Muscle of leg (tissue), 11 donors: ENCODE results near the gene FLYWCH2. TPM values are rescaled to one million over a fixed set of nuclear protein-coding genes. Genes with fewer than 3 reads are reported as not detected.
A peak's percentile ranks its signal among the peaks of the same experiment; 100 is the strongest.

ENCODE experiments used
- DNase-seq: peaks from one replicate; pipeline ENCODE4 v3.0.0; 2013
- H3K27ac ChIP-seq: one replicate; pipeline ENCODE4 v1.5.1; 2013; ENCODE audit warnings: mild to moderate bottlenecking, low read length, control low read depth
- H3K27me3 ChIP-seq: one replicate; pipeline ENCODE4 v1.6.1; 2013; ENCODE audit warnings: low read length; ENCODE audit not compliant: control insufficient read depth, insufficient read depth
- H3K36me3 ChIP-seq: one replicate; pipeline ENCODE4 v1.6.1; 2013; ENCODE audit warnings: low read length; ENCODE audit not compliant: control insufficient read depth, insufficient read depth
- H3K4me1 ChIP-seq: one replicate; pipeline ENCODE4 v1.6.1; 2013; ENCODE audit warnings: low read length; ENCODE audit not compliant: control insufficient read depth, insufficient read depth
- H3K4me3 ChIP-seq: one replicate; pipeline ENCODE4 v1.5.1; 2013; ENCODE audit warnings: low read length, control low read depth
- H3K9me3 ChIP-seq: replicated peaks from 2 replicates; pipeline ENCODE4 v1.6.1; 2013; ENCODE audit warnings: low read depth, low read length; ENCODE audit not compliant: control insufficient read depth
- WGBS: methylation state at CpG from one replicate; pipeline ENCODE4 v1.1.5; 2013; ENCODE audit warnings: missing lambda C conversion rate; ENCODE audit not compliant: insufficient coverage; 5-methylcytosine and 5-hydroxymethylcytosine counted together
- polyA plus RNA-seq, 8 donors: library from polyadenylated mRNA; unstranded; fragments of 120-200 nt; gene quantifications; one replicate each; pipeline versions ENCODE4 v1.2.1 to v1.2.3, GENCODE V29; 2013; ENCODE audit warnings: inconsistent platforms in 1 of 8, low replicate concordance in 1 of 8; ENCODE audit not compliant: insufficient read length in 8 of 8, insufficient read depth in 1 of 8
- total RNA-seq: library from RNA; stranded (reverse); fragments of 120-200 nt; gene quantifications from one replicate; pipeline ENCODE4 v1.2.4, GENCODE V29; 2013

The FLYWCH2 gene
- total and polyA plus RNA-seq, 9 donors = 13.8 to 23.3 (median 21.5) TPM

DNA sequence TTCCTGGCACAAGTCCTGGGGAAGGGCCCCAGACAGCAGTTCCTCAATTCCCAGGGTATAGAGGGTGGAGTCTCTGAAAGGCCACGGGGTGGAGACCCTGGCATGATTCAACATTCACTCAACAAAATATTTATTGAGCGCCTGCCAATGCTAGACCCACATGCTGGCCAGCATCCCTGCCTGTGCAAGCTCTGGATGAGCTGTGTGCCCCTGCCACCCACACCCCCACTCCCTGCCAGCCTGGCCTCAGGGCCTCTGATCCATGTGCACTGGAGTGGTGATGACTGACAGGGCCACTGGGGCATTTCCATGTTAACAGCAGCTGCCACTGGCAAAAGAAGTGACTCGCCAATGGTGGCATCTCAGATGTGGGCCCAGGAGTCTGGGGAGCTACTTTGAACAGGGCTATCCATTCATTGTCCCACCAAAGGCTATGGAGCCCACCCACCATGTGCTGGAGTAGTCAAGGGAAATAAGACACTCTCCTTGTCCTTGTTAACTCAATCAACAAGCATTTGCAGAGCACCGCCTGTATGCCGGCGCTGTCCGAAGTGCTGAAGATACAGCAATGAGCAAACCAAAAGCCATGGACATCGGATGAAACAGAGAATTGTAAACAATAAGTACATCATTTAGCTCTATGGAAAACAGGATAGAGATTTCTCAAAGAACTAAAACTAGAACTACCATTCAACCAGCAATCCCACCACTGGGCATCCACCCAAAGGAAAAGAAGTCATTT lies 22.0 kb upstream of the FLYWCH2 start:
- peaks cover 4% of the 10 kb centered on the region for H3K9me3 ChIP-seq
- no peak for DNase-seq
- no peaks in the 10 kb centered on the region for H3K36me3 ChIP-seq
- no peak overlapping the region for H3K4me3 ChIP-seq
- 92% methylated on average over 2 of the region's 8 CpGs for WGBS
- peaks cover 57% of the 10 kb centered on the region for H3K27me3 ChIP-seq
- H3K4me1 ChIP-seq = no peaks in the 10 kb centered on the region
- no peak overlapping the region for H3K27ac ChIP-seq

DNA sequence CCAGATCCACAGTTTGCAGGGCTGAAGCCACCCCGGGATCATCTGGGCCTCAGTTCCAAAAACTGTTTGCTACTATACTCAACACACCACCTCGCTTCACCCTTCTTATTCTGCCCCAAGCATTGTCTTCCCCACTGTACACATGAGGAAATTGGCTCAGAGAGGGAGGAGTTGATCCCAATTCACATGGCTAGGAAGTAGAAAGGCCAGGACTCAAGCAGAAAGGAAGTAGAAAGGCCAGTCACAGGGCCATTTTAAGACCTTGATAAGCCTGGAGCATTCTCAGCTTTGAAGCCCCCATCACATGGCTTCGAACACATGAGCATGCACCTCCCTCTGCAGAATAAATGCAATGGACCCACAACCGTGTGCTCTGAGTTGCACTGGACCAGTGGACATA lies 17.4 kb upstream of the FLYWCH2 start:
- no peak overlapping the region for H3K4me3 ChIP-seq
- 52% methylated on average over 3 of the region's 4 CpGs for WGBS

DNA sequence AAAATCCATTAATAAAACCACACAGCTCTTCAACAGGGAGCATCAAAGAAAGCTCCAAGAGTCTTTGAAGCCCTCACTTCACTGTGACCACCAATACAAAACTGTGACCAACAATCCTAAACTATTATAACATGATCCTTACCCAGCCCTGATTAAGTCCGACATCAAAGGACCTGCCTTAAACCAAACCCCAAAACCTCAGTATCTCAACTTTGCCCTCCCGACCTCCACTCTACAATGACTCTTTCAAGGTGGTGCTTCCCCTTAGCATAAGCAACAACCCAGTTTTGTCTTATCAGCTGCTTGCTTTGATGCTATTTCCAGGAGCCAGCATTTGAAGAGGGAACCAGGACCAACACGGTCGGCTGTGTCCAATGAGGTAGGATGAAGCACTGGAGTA lies 16.6 kb upstream of the FLYWCH2 start:
- Histone ChIP-seq H3K9me3 (no peaks in the 10 kb centered on the region), H3K4me1 (peaks cover 5% of the 10 kb centered on the region), H3K4me3 (no peak overlapping the region), H3K27me3 (peaks cover 25% of the 10 kb centered on the region), H3K27ac (no peak overlapping the region), H3K36me3 (no peaks in the 10 kb centered on the region)
- DNase-seq = no peak
- WGBS = 64% methylated on average over 3 of the region's 4 CpGs

More for the DNA sequence above, 17.4 kb upstream of the FLYWCH2 start:
- H3K36me3 ChIP-seq = no peaks in the 10 kb centered on the region
- DNase-seq = no peak
- peaks cover 30% of the 10 kb centered on the region for H3K27me3 ChIP-seq
- H3K9me3 ChIP-seq = peaks cover 4% of the 10 kb centered on the region
- H3K27ac ChIP-seq = no peak overlapping the region
- H3K4me1 ChIP-seq = peaks cover 5% of the 10 kb centered on the region

- peak overlapping the region; percentile 96 for H3K27ac ChIP-seq
- H3K4me1 ChIP-seq = peaks cover 5% of the 10 kb centered on the region
- no peaks in the 10 kb centered on the region for H3K36me3 ChIP-seq
- DNase-seq = no peak
- peak overlapping the region; percentile 86 for H3K4me3 ChIP-seq
- peaks cover 28% of the 10 kb centered on the region for H3K27me3 ChIP-seq
- WGBS = 60% methylated on average over 1 of the region's 8 CpGs
- no peaks in the 10 kb centered on the region for H3K9me3 ChIP-seq
Measured at GRCh38 chr16:2867661-2867986, 15.4 kb upstream of the FLYWCH2 start.

GRCh38 chr16:2867987-2868789 lies 14.8 kb upstream of the FLYWCH2 start:
- Histone ChIP-seq H3K36me3 (no peaks in the 10 kb centered on the region), H3K4me1 (peaks cover 5% of the 10 kb centered on the region), H3K27me3 (peaks cover 28% of the 10 kb centered on the region), H3K27ac (peak overlapping the region; percentile 96), H3K4me3 (peak overlapping the region; percentile 86), H3K9me3 (no peaks in the 10 kb centered on the region)
- peak; percentile 95 for DNase-seq
- WGBS = 0% methylated on average over 35 of the region's 45 CpGs

DNA sequence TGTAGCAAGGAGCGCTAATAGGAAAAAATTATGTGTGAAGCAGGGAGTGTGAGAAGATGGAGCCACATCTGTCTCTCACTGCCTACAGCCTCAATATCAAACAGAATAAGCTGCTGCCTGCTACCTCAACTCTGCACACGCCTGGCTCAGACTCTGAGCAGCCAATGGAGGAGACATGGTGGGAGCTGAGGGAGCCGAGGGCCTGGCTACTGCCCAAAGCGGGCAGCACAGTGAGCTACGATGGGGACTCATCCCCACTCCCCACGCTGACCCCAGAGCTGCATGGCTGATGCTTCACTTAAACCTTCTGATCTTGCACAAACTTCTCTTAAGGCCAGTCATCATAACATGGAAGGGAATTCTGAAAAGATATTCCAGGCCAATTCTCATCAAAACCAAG lies 11.1 kb upstream of the FLYWCH2 start:
- Histone ChIP-seq H3K36me3 (no peaks in the 10 kb centered on the region), H3K27ac (no peak overlapping the region), H3K4me3 (no peak overlapping the region), H3K9me3 (no peaks in the 10 kb centered on the region), H3K4me1 (peaks cover 13% of the 10 kb centered on the region), H3K27me3 (peaks cover 9% of the 10 kb centered on the region)
- DNase-seq = no peak
- 80% methylated on average over 4 of the region's 6 CpGs for WGBS

DNA sequence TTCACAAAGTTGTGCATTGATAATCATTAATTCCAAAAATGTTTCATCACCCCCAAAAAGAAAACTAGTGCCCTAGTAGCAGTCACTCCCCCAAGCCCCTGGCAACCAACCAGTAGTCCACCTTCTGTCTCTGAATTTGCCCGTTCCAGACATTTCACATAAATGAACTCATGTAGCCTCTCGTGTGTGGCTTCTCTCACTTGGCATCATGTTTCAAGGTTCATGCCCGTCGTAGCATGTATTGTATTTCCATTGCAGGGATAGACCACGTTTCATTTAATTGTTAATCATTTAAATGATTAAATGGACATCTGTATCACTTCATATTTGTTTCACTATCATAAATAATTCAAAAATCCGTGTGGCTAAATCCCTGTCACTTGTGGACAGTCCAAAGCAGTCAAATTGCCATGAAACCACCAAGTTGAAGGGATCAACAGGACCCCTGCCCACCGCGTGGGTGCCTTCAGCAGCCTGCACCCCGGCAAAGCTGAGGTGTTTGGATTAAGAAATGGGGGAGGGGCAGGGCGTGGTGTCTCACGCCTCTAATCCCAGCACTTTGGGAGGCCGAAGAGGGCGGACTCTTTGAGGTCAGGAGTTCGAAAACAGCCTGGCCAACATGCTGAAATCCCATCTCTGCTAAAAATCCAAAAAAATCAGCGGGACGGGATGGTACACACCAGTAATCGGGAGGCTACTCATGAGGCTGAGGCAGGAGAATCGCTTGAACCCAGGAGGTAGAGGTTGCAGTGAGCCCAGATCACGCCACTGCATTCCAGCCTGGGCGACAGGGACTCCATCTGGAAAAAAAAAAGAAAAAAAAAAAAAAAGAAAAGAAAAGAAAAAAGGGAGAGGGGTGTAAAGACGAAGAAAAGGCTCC lies 8.7 kb upstream of the FLYWCH2 start:
- Histone ChIP-seq H3K4me1 (peaks cover 8% of the 10 kb centered on the region), H3K36me3 (no peaks in the 10 kb centered on the region), H3K27me3 (peaks cover 8% of the 10 kb centered on the region), H3K9me3 (no peaks in the 10 kb centered on the region), H3K27ac (no peak overlapping the region), H3K4me3 (no peak overlapping the region)
- DNase-seq = peak; percentile 20
- WGBS = 31% methylated on average over 9 of the region's 21 CpGs

GRCh38 chr16:2874912-2875362 lies 8.1 kb upstream of the FLYWCH2 start:
- peaks cover 7% of the 10 kb centered on the region for H3K27me3 ChIP-seq
- no peak overlapping the region for H3K27ac ChIP-seq
- DNase-seq = peak; percentile 86
- 35% methylated on average over 7 of the region's 25 CpGs for WGBS
- H3K4me1 ChIP-seq = peaks cover 8% of the 10 kb centered on the region
- H3K9me3 ChIP-seq = peaks cover 4% of the 10 kb centered on the region
- H3K36me3 ChIP-seq = no peaks in the 10 kb centered on the region
- no peak overlapping the region for H3K4me3 ChIP-seq

GRCh38 chr16:2879854-2880508 lies 3.0 kb upstream of the FLYWCH2 start:
- no peak for DNase-seq
- 77% methylated on average over 3 of the region's 6 CpGs for WGBS
- peaks cover 6% of the 10 kb centered on the region for H3K9me3 ChIP-seq
- H3K36me3 ChIP-seq = no peaks in the 10 kb centered on the region
- H3K4me1 ChIP-seq = peaks cover 8% of the 10 kb centered on the region
- H3K27ac ChIP-seq = no peak overlapping the region
- H3K4me3 ChIP-seq = no peak overlapping the region
- H3K27me3 ChIP-seq = peaks cover 4% of the 10 kb centered on the region
